ENCODE measurements around the gene KSR2.

DNA sequence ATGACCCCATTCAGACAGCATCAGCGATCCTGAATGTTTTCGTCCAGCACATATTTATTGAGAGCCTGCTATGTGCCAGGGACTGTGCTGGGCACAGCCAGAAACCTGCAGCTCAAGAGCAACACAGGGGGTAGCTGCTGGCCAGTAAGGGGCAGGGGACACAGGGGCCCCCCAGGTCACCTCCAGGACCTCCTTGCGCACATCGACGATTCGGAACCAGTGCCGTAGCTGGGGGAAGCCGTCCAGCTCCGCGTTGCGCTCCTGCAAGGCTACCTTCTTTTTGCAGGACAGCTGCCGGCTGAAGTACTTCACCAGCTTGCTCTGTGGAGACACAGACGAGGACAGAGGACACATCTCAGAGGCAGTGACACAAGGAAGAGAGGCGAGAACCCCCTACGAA, 108.7 kb downstream of the KSR2 start:
- TF ChIP-seq CTCF (IDR thresholded peaks at IDR 0.05) (no peak), POLR2A (IDR thresholded peaks at IDR 0.05) (no peak)

Measured in testis (tissue), 2 donors.